ENCODE data around the gene AKT1S1.

Gene AKT1S1

DNA sequence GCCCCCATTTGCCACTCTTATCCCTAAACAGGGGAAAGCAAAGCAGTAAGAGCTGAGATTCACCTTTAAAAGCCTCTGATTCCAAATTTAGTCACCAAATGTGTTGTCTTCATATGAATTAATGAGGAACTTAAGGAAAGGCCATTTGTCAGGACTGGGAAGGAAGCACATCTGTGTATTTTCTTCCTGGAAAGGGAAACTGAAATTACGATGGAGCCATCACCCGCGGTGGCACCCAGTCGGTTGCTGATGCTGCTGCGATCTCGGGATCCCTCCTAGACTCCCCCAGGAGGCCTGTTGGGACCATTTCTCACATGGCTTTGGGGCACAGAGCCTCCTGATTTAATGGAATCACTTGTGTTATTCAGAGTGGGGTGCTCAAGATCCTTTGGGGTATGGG, 27.0 kb upstream of the AKT1S1 start:
- Histone ChIP-seq H3K4me3 (ENCODE audit: low read depth, low read length) (no peak overlapping the region), H3K79me2 (ENCODE audit: control insufficient read depth, insufficient read depth, low read length, unreplicated experiment) (no peaks in the 10 kb centered on the region), H3K27ac (ENCODE audit: low read depth, low read length) (no peak overlapping the region), H3K27me3 (ENCODE audit: insufficient read depth, low read length) (no peaks in the 10 kb centered on the region), H3K4me1 (ENCODE audit: control insufficient read depth, insufficient read depth, low read length, unreplicated experiment) (no peaks in the 10 kb centered on the region), H2AFZ (ENCODE audit: low read length, unreplicated experiment) (no peak overlapping the region), H3K36me3 (ENCODE audit: insufficient read depth, low read length) (no peaks in the 10 kb centered on the region)

DNA sequence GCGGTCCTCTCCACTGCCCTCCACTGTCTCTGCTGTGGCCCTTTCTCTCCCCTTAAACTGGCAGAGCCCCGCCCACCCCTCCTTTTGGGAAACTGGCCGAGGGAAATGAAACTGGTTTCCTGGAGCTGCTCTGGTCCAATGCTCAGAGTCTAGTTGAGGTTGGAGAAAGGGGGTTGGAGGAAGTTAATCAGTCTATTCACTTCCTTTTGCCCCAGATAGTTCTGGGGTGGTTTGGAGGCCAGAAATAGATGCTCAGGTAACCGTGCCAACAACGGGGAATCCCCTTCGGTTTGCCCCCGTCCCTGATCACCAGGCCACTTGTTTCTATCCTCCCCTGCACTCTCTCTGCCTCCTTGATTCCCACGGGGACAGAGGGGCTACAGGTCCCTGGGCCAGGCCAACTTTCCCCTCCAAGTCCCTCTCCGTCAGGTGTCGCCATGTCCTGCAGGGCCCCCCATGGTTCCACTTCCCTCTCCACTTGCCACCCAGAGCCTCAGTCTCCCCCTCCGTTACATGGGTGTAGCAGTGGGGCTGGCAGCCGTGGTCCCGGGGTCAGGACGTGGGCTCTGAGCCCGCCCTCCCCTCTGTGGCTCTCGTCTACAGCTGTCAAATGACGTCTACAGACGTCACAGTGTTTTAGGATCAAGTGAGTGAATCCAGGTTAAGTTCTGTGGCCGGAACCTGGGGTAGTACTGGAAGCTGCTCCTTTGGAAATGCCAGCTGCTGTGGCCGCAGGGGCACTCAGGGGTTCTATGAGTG, 19.9 kb upstream of the AKT1S1 start, which contains the start of gene IL4I1:
TSS of gene IL4I1 (minus strand) at position 25 of the 759 bp plus-strand sequence. CDS start 727 bp downstream, outside the sequence.
- no peaks in the 10 kb centered on the region for H3K79me2 ChIP-seq (ENCODE audit: control insufficient read depth, insufficient read depth, low read length, unreplicated experiment)
- peak within 1 kb of the TSS; percentile 29; the same call in 1 of the 2 replicates for H3K4me3 ChIP-seq (ENCODE audit: low read depth, low read length)
- no peaks in the 10 kb centered on the region for H3K36me3 ChIP-seq (ENCODE audit: insufficient read depth, low read length)
- peak within 1 kb of the TSS; percentile 72; the same call in 1 of the 2 replicates for H3K27ac ChIP-seq (ENCODE audit: low read depth, low read length)
- H2AFZ ChIP-seq (ENCODE audit: low read length, unreplicated experiment): peak within 1 kb of the TSS; percentile 14
- peaks cover 12% of the 10 kb centered on the region for H3K4me1 ChIP-seq (ENCODE audit: control insufficient read depth, insufficient read depth, low read length, unreplicated experiment)
- no peaks in the 10 kb centered on the region for H3K27me3 ChIP-seq (ENCODE audit: insufficient read depth, low read length)

DNA sequence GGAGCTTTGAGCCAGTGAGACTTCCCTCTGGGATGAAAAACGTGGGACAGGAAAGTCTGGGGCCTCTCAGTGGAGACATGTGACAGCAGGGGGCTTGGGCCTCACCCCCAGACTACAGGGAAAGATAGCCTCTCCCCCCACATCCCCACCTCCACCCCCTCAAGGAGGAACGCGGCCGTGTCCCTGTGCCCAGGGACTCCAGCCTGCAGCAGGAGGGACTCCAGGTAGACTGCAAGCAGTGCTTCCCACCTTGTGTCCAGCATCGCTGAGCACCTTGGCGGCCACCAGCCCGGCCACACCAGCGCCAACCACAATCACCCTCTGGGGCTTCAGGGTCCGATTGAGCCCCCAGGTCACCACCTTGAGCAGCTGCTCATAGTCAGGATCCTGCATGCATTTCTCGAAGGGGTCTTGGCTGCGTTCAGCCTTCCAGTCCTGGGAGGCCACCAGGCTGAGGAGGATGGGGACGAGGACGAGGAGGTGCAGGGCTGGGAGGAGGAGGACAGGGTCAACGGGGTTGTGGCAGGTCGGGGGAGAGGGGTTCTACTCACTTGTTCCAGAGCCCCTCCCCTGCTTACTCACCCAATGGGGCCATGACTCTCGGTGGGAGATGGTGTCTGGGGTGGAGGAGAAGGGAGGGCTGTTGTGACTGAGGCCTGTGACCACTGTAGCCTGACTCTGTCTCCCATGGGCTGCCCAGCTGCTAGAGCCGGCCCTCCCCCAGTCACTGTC, 18.6 kb upstream of the AKT1S1 start:
- H3K4me1 ChIP-seq (ENCODE audit: control insufficient read depth, insufficient read depth, low read length, unreplicated experiment): peaks cover 12% of the 10 kb centered on the region
- no peak overlapping the region for H2AFZ ChIP-seq (ENCODE audit: low read length, unreplicated experiment)
- no peak overlapping the region for H3K4me3 ChIP-seq (ENCODE audit: low read depth, low read length)
- H3K27ac ChIP-seq (ENCODE audit: low read depth, low read length): no peak overlapping the region
- no peaks in the 10 kb centered on the region for H3K27me3 ChIP-seq (ENCODE audit: insufficient read depth, low read length)
- no peaks in the 10 kb centered on the region for H3K36me3 ChIP-seq (ENCODE audit: insufficient read depth, low read length)
- no peaks in the 10 kb centered on the region for H3K79me2 ChIP-seq (ENCODE audit: control insufficient read depth, insufficient read depth, low read length, unreplicated experiment)

DNA sequence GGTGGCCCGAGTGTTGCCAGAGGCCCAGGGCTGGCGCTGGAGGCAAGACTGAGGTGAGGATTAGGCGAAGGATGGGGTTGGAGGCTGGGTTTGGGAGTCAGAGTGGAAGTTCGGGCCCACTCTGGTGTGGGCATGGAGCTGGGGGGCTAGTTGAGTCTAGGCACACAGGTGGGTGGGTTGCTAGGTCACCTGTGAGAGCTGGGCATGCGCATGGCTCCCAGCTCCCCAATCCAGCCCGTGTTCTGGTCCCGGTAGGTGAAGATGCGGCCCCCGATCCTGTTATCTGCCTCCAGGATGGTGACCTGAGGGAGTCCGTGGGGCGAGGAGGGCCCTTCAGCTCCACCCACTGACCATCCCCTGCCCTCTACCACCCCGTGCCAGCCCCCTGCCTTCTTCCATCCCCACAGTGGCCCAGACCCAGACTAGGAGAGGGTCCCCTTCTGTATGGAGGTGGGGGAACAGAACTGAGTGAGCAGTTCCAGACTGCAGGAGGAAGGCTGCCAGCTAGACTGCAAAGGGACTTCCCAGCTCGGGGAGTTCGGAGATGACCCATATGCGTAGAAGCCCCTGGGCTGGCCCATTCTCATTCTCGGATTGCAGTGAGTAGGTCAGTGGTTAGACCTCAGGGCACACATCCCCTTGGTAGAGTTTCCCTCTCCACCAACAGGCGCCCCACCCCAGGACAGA, 17.9 kb upstream of the AKT1S1 start:
- Histone ChIP-seq H3K4me3 (ENCODE audit: low read depth, low read length) (no peak overlapping the region), H2AFZ (ENCODE audit: low read length, unreplicated experiment) (no peak overlapping the region), H3K4me1 (ENCODE audit: control insufficient read depth, insufficient read depth, low read length, unreplicated experiment) (peaks cover 12% of the 10 kb centered on the region)

DNA sequence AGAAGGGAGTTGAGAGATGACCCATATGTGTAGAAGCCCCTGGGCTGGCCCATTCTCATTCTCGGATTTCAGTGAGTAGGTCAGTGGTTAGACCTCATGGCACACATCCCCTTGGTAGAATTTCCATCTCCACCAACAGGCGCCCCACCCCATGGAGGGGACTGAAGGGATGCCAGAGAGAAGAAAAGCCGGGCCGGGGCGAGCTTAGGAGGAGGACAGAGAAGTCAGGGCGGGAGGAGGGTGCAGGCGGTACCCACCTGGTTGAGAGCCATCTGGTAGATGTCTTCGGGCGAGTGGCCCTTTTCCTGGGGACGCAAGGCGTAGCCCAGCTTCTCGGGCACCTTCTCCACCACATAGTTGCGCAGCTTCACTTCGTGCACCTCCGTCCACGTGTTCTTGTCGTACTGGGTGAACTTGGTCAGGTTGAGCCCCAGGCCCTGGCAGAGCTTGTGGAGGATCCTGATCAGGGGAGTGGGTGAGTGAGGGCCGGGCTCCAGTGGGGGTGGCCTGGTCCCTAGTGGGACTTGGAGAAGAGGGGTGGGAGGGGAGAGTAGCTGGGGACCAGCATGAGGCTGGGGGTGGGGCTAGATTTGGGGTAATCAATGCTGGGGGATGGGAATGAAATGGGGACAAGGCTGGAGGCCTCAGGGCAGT, 17.0 kb upstream of the AKT1S1 start:
- no peak overlapping the region for H3K27ac ChIP-seq (ENCODE audit: low read depth, low read length)
- H2AFZ ChIP-seq (ENCODE audit: low read length, unreplicated experiment): no peak overlapping the region
- no peaks in the 10 kb centered on the region for H3K27me3 ChIP-seq (ENCODE audit: insufficient read depth, low read length)
- H3K4me3 ChIP-seq (ENCODE audit: low read depth, low read length): no peak overlapping the region
- H3K79me2 ChIP-seq (ENCODE audit: control insufficient read depth, insufficient read depth, low read length, unreplicated experiment): no peaks in the 10 kb centered on the region
- H3K4me1 ChIP-seq (ENCODE audit: control insufficient read depth, insufficient read depth, low read length, unreplicated experiment): peaks cover 12% of the 10 kb centered on the region
- no peaks in the 10 kb centered on the region for H3K36me3 ChIP-seq (ENCODE audit: insufficient read depth, low read length)

More for the DNA sequence above, 17.9 kb upstream of the AKT1S1 start:
- H3K36me3 ChIP-seq (ENCODE audit: insufficient read depth, low read length): no peaks in the 10 kb centered on the region
- H3K27me3 ChIP-seq (ENCODE audit: insufficient read depth, low read length): no peaks in the 10 kb centered on the region
- H3K79me2 ChIP-seq (ENCODE audit: control insufficient read depth, insufficient read depth, low read length, unreplicated experiment): no peaks in the 10 kb centered on the region
- H3K27ac ChIP-seq (ENCODE audit: low read depth, low read length): no peak overlapping the region

DNA sequence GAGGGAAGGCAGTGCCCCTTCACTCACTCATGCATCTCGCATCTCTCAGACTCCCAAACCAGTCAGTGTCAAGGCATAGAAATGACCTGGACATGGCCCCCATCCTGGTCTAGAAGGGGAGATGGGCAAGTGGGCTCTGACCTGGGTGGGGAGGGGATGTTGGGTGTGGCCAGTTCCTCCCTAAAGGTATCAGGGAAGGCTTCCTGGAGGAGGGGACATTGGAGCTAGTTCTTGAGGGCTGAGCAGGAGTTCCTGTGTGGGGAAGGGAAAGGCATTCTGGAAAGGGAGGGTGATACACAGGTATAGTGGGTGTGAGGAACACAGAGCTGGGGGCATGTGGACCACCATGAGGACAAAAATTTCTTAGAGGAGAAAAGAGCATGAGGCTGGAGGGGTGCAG, 15.6 kb upstream of the AKT1S1 start:
- Histone ChIP-seq H3K27ac (ENCODE audit: low read depth, low read length) (no peak overlapping the region), H3K4me1 (ENCODE audit: control insufficient read depth, insufficient read depth, low read length, unreplicated experiment) (peaks cover 12% of the 10 kb centered on the region)

DNA sequence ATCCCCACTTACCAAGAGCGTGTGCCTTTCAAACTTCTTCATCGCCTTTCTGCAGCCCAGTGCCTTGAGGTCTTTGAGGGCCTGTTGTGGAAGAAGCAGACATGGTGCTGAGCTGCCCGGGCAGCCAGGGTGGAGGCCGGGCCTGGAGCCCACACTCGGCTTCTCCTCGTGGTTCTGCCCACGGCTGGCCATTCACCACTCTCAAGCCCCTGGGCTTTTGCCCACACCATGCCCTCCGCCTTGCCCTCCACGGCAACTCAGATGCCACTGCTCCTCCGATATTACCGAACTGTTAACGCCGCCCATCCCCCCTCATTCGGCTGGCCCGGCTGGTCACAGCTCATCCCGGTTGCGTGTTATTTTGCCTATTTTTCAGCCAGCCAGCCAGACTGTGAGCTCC, 14.2 kb upstream of the AKT1S1 start:
- H3K27me3 ChIP-seq (ENCODE audit: insufficient read depth, low read length): no peaks in the 10 kb centered on the region
- H3K4me1 ChIP-seq (ENCODE audit: control insufficient read depth, insufficient read depth, low read length, unreplicated experiment): no peaks in the 10 kb centered on the region
- no peak overlapping the region for H3K4me3 ChIP-seq (ENCODE audit: low read depth, low read length)
- H3K36me3 ChIP-seq (ENCODE audit: insufficient read depth, low read length): no peaks in the 10 kb centered on the region
- no peak overlapping the region for H2AFZ ChIP-seq (ENCODE audit: low read length, unreplicated experiment)
- H3K79me2 ChIP-seq (ENCODE audit: control insufficient read depth, insufficient read depth, low read length, unreplicated experiment): no peaks in the 10 kb centered on the region
- H3K27ac ChIP-seq (ENCODE audit: low read depth, low read length): no peak overlapping the region

More for the DNA sequence above, 15.6 kb upstream of the AKT1S1 start:
- no peak overlapping the region for H3K4me3 ChIP-seq (ENCODE audit: low read depth, low read length)
- no peaks in the 10 kb centered on the region for H3K79me2 ChIP-seq (ENCODE audit: control insufficient read depth, insufficient read depth, low read length, unreplicated experiment)
- H3K36me3 ChIP-seq (ENCODE audit: insufficient read depth, low read length): no peaks in the 10 kb centered on the region
- H3K27me3 ChIP-seq (ENCODE audit: insufficient read depth, low read length): no peaks in the 10 kb centered on the region
- no peak overlapping the region for H2AFZ ChIP-seq (ENCODE audit: low read length, unreplicated experiment)

DNA sequence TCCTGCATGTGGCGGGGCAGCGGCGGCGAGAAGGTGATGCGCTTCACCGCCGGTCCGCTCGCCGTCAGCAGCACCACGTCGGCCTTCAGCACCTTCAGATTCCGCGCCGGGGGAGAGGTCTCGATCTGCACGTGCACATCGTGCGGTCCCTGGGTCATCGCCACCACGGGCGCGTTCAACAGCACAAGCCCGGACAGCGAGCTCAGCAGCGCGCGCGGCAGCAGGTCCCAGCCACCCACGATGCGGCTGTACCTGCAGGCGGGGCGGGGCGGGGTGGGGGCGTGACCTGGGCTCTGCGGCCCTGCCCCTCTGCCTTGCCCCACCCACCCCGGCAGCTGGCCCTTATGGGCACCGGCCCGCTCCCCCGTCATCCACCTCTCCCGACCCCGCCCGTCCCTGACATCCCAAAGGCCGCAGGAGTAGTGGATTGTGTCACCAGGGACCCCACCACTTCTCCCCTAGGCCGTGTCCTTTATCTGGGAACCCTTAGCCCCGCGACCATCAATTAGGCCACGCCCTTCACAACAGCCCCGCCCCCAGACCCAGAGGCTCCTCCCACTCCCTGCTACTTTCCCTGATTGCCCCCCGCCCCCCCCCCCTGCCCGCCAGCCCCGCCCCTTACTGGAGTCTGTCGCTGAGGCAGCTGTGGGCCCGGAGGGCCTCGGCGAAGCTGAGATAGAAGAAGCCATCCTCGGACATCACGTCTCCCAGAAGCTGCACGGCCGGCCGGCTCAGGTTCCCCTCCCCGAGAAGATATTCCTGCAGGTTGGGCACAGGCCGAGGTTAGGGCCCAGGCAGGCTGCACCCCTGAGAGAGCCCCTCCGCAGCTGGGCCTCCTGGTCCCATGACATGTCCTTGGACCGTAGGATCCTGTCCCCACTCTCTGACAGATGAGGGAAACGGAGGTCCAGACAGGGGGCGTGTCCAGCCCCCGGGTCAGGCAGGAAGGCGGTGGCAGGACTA, 13.5 kb upstream of the AKT1S1 start:
- no peaks in the 10 kb centered on the region for H3K36me3 ChIP-seq (ENCODE audit: insufficient read depth, low read length)
- H3K79me2 ChIP-seq (ENCODE audit: control insufficient read depth, insufficient read depth, low read length, unreplicated experiment): no peaks in the 10 kb centered on the region
- no peak overlapping the region for H2AFZ ChIP-seq (ENCODE audit: low read length, unreplicated experiment)
- H3K4me3 ChIP-seq (ENCODE audit: low read depth, low read length): peak overlapping the region; percentile 70
- no peaks in the 10 kb centered on the region for H3K27me3 ChIP-seq (ENCODE audit: insufficient read depth, low read length)
- no peaks in the 10 kb centered on the region for H3K4me1 ChIP-seq (ENCODE audit: control insufficient read depth, insufficient read depth, low read length, unreplicated experiment)
- H3K27ac ChIP-seq (ENCODE audit: low read depth, low read length): no peak overlapping the region

DNA sequence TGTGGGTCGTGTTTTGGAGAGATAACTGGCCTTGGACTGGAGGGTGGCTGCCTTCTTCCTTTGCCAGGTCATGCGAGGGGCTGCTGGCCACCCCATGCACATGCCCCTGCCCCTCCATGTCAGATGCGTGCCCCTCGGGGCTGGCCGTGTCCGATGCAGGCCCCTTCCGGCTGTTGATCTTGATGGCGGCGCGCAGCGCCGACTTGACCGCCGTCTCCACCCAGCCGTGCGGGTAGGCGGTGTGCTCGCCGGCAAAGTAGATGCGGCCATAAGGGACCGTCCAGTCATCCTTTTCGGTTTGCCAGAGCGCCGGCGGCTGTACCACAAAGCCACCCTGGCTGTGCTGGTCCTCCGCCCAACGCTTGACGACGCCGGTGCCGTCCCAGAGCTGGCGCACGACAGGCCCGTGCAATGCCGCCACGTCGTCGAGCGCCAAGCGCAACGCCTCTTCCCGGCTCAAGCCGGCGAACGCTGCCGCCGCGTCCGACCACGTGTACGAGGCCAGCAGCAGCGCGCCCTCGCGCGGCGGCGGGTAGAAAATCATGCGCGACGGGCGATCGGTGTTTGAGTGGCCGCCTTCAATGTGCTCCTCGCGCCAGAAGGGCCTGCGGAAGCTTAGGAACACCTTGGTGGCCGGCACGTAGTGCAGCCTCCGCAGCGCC, 12.7 kb upstream of the AKT1S1 start:
- Histone ChIP-seq H3K4me1 (ENCODE audit: control insufficient read depth, insufficient read depth, low read length, unreplicated experiment) (no peaks in the 10 kb centered on the region), H2AFZ (ENCODE audit: low read length, unreplicated experiment) (no peak overlapping the region), H3K4me3 (ENCODE audit: low read depth, low read length) (peak overlapping the region; percentile 70), H3K27ac (ENCODE audit: low read depth, low read length) (no peak overlapping the region), H3K27me3 (ENCODE audit: insufficient read depth, low read length) (no peaks in the 10 kb centered on the region), H3K79me2 (ENCODE audit: control insufficient read depth, insufficient read depth, low read length, unreplicated experiment) (no peaks in the 10 kb centered on the region), H3K36me3 (ENCODE audit: insufficient read depth, low read length) (no peaks in the 10 kb centered on the region)

Data from ACC112 (cell line).